ACC112 (cell line): Measurements from ENCODE around the gene SLMAP.

Source experiments
- H2AFZ ChIP-seq: fragments of 200-600 bp; sonication (generic); one replicate; pipeline ENCODE4 v1.6.0; 2017; ENCODE audit warnings: antibody characterized with exemption, low read length; ENCODE audit not compliant: unreplicated experiment
- H3K27ac ChIP-seq: fragments of 200-600 bp; sonication (generic); 2 replicates; pipeline ENCODE4 v1.5.1; 2014; ENCODE audit warnings: low read depth, mild to moderate bottlenecking, antibody characterized with exemption, low read length, moderate library complexity
- H3K27me3 ChIP-seq: fragments of 200-600 bp; sonication (generic); 2 replicates; pipeline ENCODE4 v1.6.1; 2014; ENCODE audit warnings: mild to moderate bottlenecking, antibody characterized with exemption, low read length, moderate library complexity, mixed read lengths; ENCODE audit not compliant: insufficient read depth
- H3K36me3 ChIP-seq: fragments of 200-600 bp; sonication (generic); 2 replicates; pipeline ENCODE4 v1.6.1; 2016; ENCODE audit warnings: mild to moderate bottlenecking, antibody characterized with exemption, low read length, moderate library complexity, mixed read lengths; ENCODE audit not compliant: insufficient read depth
- H3K4me1 ChIP-seq: fragments of 200-600 bp; sonication (generic); one replicate; pipeline ENCODE4 v1.6.1; 2016; ENCODE audit warnings: low read length, mixed read lengths; ENCODE audit not compliant: insufficient read depth, unreplicated experiment, control insufficient read depth
- H3K4me3 ChIP-seq: fragments of 200-600 bp; sonication (generic); 2 replicates; pipeline ENCODE4 v1.5.1; 2014; ENCODE audit warnings: mild to moderate bottlenecking, low read depth, low read length
- H3K79me2 ChIP-seq: fragments of 200-600 bp; sonication (generic); one replicate; pipeline ENCODE4 v1.6.0; 2016; ENCODE audit warnings: low read length; ENCODE audit not compliant: control insufficient read depth, unreplicated experiment, insufficient read depth

SLMAP gene

GRCh38 chr3:57772251-57772650 lies 16.1 kb downstream of the SLMAP start:
- H3K27ac ChIP-seq, result no peak overlapping the region
- H3K4me3 ChIP-seq, result no peak overlapping the region
- H3K79me2 ChIP-seq, result peaks cover 61% of the 10 kb centered on the region
- H3K27me3 ChIP-seq, result no peaks in the 10 kb centered on the region
- H2AFZ ChIP-seq, result no peak overlapping the region
- H3K36me3 ChIP-seq, result no peaks in the 10 kb centered on the region; the same call in 1 of the 2 replicates
- peaks cover 6% of the 10 kb centered on the region for H3K4me1 ChIP-seq

- H3K36me3 ChIP-seq, result no peaks in the 10 kb centered on the region
- H3K79me2 ChIP-seq, result peaks cover 44% of the 10 kb centered on the region
- no peaks in the 10 kb centered on the region for H3K27me3 ChIP-seq
- H3K4me3 ChIP-seq, result no peak overlapping the region
- no peak overlapping the region for H3K27ac ChIP-seq
- no peak overlapping the region for H2AFZ ChIP-seq
- H3K4me1 ChIP-seq, result peaks cover 1% of the 10 kb centered on the region
Observed at GRCh38 chr3:57777774-57778173, 21.7 kb downstream of the SLMAP start.

- Histone ChIP-seq H3K27ac (no peak overlapping the region), H3K27me3 (no peaks in the 10 kb centered on the region), H3K79me2 (peaks cover 43% of the 10 kb centered on the region), H3K4me3 (no peak overlapping the region), H3K4me1 (peaks cover 8% of the 10 kb centered on the region), H3K36me3 (no peaks in the 10 kb centered on the region), H2AFZ (no peak overlapping the region)
Observed at GRCh38 chr3:57778494-57778893, 22.4 kb downstream of the SLMAP start.

- peaks cover 49% of the 10 kb centered on the region for H3K79me2 ChIP-seq
- no peak overlapping the region for H2AFZ ChIP-seq
- H3K4me3 ChIP-seq, result no peak overlapping the region
- H3K4me1 ChIP-seq, result peaks cover 8% of the 10 kb centered on the region
- H3K36me3 ChIP-seq, result no peaks in the 10 kb centered on the region
- no peaks in the 10 kb centered on the region for H3K27me3 ChIP-seq
- H3K27ac ChIP-seq, result no peak overlapping the region
Observed at GRCh38 chr3:57779666-57780065, 23.6 kb downstream of the SLMAP start.

GRCh38 chr3:57783186-57784088 lies 27.3 kb downstream of the SLMAP start:
- H3K27me3 ChIP-seq, result no peaks in the 10 kb centered on the region
- H3K4me3 ChIP-seq, result no peak overlapping the region
- H3K36me3 ChIP-seq, result no peaks in the 10 kb centered on the region
- H2AFZ ChIP-seq, result no peak overlapping the region
- H3K4me1 ChIP-seq, result peaks cover 16% of the 10 kb centered on the region
- H3K27ac ChIP-seq, result no peak overlapping the region
- H3K79me2 ChIP-seq, result peaks cover 57% of the 10 kb centered on the region

- Histone ChIP-seq H3K4me1 (peaks cover 17% of the 10 kb centered on the region), H3K36me3 (no peaks in the 10 kb centered on the region), H3K27me3 (no peaks in the 10 kb centered on the region), H3K79me2 (peaks cover 57% of the 10 kb centered on the region), H3K27ac (no peak overlapping the region), H2AFZ (no peak overlapping the region), H3K4me3 (no peak overlapping the region)
Observed at GRCh38 chr3:57784089-57784735, 28.1 kb downstream of the SLMAP start.

- H3K36me3 ChIP-seq, result no peaks in the 10 kb centered on the region
- H2AFZ ChIP-seq, result no peak overlapping the region
- no peak overlapping the region for H3K27ac ChIP-seq
- no peaks in the 10 kb centered on the region for H3K27me3 ChIP-seq
- H3K79me2 ChIP-seq, result peaks cover 62% of the 10 kb centered on the region
- peaks cover 17% of the 10 kb centered on the region for H3K4me1 ChIP-seq
- no peak overlapping the region for H3K4me3 ChIP-seq
Observed at GRCh38 chr3:57785446-57785845, 29.3 kb downstream of the SLMAP start.

GRCh38 chr3:57787867-57788623 lies 31.9 kb downstream of the SLMAP start:
- peaks cover 67% of the 10 kb centered on the region for H3K79me2 ChIP-seq
- H3K27me3 ChIP-seq, result no peaks in the 10 kb centered on the region
- no peaks in the 10 kb centered on the region for H3K36me3 ChIP-seq
- no peak overlapping the region for H2AFZ ChIP-seq
- H3K27ac ChIP-seq, result no peak overlapping the region
- H3K4me3 ChIP-seq, result no peak overlapping the region
- H3K4me1 ChIP-seq, result peaks cover 20% of the 10 kb centered on the region

GRCh38 chr3:57788624-57789018 lies 32.5 kb downstream of the SLMAP start:
- Histone ChIP-seq H3K27me3 (no peaks in the 10 kb centered on the region), H3K4me1 (peaks cover 22% of the 10 kb centered on the region), H3K27ac (no peak overlapping the region), H3K4me3 (no peak overlapping the region), H3K79me2 (peaks cover 66% of the 10 kb centered on the region), H2AFZ (no peak overlapping the region), H3K36me3 (no peaks in the 10 kb centered on the region)

GRCh38 chr3:57791245-57791644 lies 35.1 kb downstream of the SLMAP start:
- Histone ChIP-seq H3K79me2 (peaks cover 66% of the 10 kb centered on the region), H2AFZ (no peak overlapping the region), H3K36me3 (no peaks in the 10 kb centered on the region), H3K4me3 (no peak overlapping the region), H3K27ac (no peak overlapping the region), H3K27me3 (no peaks in the 10 kb centered on the region), H3K4me1 (peaks cover 44% of the 10 kb centered on the region)
